OCI-LY1 (cell line): Measurements from ENCODE around the gene ENTPD3.

Experiments used
- CTCF ChIP-seq: fragments of 200-600 bp; sonication (generic), shearing (Covaris generic); IDR thresholded peaks from 2 replicates; pipeline ENCODE4 v1.5.1; 2017; ENCODE audit warnings: mild to moderate bottlenecking, antibody characterized with exemption, low read length, moderate library complexity, mixed read lengths
- EZH2 ChIP-seq: fragments of 200-600 bp; sonication (generic), shearing (Covaris generic); IDR thresholded peaks from 2 replicates; pipeline ENCODE4 v1.8.0; 2017; ENCODE audit warnings: borderline replicate concordance, mixed run types, mild to moderate bottlenecking, antibody characterized with exemption, low read length, moderate library complexity, mixed read lengths

- TF ChIP-seq CTCF: no peak
- TF ChIP-seq EZH2: no peak
These were observed 83.7 kb downstream of the ENTPD3 start for GRCh38 chr3:40470701-40471100.
